NCI-H2227 treated with DMSO at 0.1 percent for 48 hours (cell line): ENCODE results near the gene CSGALNACT2.
"Not testable (repeated sequence)": the region's sequence is repeated elsewhere in the genome, so short reads cannot be mapped to it uniquely, and the experiment has no call there.

Source experiments
- DNase-seq: peaks from one replicate; lab custom pipeline; 2025; lab: John Stamatoyannopoulos, UW

CSGALNACT2 gene

DNA sequence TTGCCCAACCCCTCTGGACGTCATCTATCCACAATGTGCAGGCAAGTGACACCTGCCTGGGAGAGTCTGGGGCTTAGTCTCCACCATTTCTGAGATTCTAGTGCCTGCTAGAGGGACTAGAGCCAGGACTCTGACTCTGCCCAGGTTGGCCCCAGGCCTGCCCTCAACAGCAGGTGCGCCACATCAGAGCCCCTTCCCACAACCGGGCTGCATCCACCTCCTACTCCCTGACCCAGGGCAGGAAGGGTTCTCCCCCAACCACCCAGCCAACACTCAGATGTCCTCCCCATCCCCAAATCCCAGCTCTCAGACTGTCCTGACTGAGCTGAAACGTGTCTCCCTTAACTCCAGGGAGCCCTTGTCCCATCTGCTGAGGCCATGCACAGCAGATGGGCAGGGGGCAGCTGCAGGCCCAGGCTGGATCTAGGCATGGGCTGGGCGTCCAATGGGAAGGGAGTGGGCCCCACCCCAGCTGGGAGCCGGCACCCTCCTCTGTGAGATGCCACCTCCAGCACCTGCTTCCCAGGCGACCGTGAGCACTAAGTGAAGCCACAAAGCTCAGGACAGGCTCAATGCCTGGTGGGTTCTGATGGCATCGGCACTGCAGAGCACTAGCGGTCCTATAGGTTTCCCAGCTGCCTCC lies 79.4 kb downstream of the CSGALNACT2 start:
- DNase-seq, result no peak

DNA sequence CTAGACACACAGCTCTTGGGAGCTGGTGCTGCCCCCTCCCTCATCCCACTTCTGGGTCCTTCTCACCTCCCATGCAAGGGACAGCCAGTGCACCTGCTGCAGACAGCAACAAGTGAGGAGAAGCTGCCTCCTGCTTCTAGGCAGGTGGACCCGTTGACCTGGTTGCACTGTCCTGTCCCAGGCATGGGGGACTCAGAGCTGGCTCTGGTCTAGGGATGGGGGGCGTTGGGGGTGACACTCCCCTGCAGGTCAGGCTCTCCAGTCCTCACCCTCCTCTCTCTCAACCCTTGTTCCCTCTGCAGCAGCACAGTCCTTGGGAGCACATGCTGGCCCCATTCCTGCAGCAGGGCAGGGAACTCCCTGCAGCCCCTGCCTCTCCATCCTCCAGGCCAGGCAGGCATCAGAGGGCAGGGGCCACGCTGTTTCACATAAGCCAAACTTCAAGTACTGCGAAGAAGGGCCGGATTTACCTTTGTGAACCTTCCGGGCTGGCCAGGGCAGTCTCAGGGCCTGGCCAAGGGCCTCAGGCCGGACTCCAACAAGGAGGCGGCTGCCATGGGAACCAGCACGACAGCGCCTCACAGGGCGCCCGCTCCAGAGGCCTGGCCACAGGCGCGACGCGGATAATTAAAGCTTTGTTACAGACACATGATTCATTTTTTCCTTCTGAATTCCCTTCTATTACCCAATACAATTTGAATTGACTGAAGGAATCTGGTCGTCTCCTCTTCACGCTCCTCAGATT lies 80.1 kb downstream of the CSGALNACT2 start:
- DNase-seq, result no peak

DNA sequence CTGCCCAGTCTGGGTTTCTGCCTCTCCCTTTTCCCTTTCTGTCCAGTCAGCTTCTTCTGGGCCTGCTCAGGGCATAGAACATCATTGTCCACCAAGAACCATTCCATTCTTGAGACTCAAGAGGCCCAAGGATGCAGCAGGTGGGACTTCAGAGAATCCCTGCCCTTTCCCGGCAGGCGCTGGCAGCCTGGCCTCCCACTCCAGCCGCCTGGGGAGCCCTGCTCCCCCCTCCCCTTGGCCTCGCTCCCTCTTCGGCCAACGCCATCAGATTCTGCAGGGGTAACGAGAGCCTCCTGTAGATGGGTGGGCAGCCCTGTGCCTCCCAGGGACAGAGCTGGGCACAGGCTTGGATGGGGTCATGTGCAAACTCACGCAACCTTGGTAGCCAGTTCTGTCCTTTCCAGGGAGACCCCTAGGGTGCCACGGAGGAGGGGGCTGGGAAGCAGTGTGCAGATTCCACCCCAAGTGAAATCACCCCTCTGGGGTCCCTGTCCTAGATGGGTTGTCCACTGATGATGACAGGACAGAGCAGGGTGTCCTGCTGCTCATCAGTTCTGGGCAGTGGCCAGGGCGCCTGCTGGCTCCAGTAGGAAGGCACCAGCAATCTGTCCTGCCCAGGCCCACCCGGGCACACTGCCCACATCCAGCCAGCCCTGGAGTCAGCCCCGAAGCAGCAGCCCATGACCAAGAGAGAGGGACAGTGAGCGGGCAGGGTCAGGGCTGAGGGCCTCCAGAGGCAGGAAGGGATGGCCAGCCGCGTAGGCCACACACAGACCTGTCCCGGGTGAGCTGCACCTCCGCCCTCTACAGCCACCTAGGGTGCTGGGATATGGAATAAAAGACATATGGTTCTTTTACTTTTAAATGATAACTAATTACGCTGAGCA lies 80.9 kb downstream of the CSGALNACT2 start:
- DNase-seq, result no peak

DNA sequence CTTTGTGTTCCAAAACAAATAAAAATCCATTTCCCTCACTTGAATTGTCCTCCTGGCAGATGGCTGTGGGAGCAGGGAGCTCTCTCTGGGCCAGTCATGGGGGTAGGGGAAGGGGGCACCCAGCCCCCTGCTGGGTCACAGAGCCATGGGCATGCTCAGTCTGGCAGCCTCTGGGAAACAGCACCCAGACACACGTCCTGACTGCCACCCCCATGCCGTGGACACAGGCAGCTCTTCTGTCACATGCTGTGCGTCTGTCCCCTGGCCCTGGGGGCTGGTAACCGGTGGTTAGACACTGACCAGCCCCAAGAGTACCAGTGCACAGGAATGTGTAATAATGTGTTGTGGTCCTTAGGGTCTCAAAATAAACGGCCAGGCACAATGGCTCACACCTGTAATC lies 81.6 kb downstream of the CSGALNACT2 start:
- no peak for DNase-seq

DNA sequence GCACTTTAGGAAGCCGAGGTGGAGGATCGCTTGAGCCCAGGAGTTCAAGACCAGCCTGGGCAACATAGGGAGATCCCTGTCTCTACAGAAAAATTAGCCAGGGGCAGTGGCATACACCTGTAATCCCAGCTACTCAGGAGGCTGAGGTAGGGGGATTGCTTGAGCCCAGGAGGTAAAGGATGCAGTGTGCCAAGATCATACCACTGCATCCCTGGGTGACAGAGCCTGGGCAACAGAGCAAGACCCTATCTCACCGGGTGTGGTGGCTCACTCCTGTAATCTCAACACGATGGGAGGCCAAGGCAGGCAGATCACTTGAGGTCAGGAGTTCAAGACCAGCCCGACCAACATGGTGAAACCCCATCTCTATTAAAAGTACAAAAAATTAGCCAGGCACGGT lies 82.0 kb downstream of the CSGALNACT2 start:
- not testable (repeated sequence) for DNase-seq

DNA sequence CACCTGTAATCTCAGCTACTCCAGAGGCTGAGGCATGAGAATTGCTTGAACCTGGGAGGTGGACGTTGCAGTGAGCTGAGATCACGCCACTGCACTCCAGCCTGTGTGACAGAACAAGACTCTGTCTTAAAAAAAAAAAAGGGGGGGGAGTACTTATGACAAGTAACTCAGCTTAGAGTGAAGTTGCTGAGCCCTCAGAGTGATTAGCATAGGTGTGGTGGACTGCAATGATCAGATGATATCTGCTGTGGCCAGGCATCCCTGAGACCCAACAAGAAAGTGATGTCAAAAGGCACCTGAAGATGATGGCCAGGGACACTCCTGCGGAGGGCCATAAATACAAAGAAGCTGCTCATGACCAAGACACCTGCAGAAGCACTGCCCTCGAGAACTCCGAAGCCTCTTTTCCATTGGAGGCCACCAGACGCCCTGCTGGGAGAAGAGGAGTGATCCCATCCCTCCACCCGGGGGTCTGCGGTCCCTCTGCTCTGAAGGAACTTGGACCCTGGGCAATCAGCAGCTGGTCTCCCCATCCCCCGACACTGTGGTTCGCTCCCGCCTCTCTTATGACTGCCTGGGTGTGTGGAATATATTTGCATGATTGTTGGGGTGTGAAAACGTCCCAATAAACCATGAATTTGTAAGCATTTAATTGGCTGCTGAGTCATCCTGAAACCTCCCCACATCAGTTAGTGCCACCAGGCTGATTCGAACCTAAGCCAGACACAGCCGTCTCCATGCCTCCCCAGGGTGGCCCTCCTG lies 82.6 kb downstream of the CSGALNACT2 start:
- DNase-seq, result no peak

DNA sequence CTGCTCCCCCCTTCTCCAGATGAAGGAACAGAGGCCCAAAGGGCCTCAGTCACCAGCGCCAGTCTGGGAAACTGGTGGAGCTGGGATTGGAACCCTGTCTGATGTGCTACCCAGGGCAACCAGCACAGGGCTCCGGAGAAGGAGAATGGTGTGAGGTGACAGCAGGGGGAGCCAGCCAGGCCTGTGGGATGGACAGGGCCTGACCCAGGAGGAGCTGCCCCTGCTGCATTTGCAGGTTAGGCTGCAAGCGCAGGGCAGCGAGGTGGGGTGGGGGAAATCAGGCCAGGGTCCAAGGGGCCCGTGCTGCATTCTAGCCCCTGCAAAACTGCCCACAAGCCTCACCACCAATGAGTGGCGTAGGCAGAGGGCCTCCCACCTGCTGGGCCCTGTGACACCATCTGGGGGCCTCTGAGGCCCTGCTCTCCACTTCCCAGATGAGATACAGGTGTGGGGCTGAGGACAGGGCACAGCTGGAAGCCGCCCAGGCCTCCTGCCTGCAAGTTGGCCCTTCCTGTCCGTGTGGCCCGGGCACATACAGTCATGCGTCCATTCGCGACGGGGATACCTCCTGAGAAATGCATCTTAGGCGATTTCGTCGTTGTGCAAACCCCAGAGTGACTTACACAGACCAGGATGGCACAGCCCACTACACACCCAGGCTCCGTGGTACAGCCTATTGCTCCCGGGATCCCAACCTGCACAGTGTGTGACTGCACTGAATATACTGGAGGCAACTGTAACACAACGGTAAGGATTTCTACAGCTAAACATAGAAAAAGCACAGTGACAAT lies 83.4 kb downstream of the CSGALNACT2 start:
- no peak for DNase-seq

DNA sequence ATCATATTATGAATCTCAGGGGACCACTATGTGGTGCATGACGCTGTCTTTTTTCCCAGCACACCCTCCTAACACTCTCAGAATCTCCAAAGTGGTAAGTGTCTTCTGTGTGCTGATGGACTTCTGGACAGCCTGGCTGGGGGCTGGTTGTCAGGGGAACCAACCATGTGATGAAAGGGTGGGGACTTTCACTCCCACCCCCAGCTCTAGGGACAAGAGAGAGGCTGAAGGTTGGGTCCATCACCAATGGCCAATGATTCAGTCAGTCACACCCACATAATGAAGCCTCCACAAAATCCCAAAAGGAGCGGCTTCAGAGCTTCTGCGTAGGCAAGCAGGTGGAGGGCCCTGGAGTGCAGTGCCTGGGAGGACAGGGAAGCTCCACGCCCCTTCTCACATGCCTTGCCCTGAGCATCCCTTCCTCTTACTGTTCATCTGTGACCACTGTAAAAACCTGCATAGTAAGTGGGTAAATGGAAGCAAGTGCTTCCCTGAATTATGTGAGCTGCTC lies 84.0 kb downstream of the CSGALNACT2 start:
- DNase-seq, result no peak

DNA sequence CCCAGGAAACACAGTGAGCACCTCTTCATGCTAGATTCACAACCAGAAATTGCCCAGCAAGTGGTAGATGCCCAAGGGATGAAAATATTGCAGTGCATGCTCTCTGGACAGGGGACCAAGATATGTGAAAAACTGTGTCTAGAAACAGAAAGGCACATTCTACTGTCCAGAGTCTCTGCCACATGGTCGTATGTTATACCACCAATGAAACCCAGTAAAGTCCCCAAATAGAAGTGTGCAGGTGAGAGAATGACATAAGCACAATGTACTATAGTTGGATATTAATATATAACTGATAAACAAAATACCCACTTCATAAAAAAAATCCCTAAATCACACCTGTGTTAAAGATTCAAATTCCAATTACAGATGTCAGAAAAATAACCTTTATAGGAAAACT lies 84.8 kb downstream of the CSGALNACT2 start:
- no peak for DNase-seq

DNA sequence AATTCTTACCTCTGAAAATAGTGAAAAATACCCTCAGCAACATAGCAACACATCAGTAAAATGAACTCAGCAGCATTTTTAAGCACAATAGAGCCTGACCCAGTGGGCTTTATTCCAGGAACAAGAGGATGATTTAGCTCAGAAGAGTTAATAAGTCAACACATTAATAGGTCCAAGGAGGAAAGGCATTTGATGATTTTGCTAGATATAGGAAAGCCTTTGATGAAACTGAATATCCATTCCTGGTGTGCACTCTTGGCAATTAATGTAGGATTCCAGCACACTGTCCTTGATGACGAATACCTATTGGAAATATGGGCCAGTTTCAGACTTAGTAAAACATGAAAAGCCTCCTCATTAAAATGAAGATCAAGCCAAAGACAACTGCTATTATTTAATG lies 86.1 kb downstream of the CSGALNACT2 start:
- DNase-seq, result no peak

DNA sequence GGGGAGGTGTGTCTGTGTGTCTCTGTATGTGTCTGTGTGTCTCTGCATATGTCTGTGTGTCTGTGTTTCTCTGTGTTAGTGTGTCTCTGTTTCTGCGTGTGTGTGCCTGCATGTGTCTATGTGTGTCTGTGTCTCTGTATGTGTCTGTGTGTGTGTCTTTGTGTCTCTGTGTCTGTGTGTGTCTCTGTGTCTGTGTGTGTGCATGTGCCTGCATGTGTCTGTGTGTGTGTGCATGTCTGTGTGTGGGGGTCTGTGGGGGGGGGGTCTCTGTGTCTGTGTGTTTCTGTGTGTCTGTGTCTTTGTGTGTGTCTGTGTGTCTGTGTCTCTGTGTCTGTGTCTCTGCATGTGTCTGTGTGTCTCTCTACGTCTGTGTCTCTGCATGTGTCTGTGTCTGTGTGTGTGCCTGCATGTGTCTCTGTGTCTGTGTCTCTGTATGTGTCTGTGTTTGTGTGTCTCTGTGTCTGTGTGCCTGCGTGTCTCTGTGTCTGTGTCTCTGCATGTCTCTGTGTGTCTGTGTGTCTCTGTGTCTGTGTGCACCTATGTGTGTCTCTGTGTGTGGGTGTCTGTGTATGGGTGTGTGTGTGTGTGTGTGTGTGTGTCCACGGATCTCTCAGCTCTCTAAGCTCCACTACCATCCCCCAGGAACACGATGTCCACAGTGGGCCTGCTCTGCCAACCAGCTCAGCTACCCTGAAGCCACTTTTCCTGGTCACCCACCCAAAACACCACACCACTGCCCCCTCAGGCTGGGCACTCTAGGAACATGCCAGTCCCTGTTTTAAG lies 87.0 kb downstream of the CSGALNACT2 start:
- no peak for DNase-seq

DNA sequence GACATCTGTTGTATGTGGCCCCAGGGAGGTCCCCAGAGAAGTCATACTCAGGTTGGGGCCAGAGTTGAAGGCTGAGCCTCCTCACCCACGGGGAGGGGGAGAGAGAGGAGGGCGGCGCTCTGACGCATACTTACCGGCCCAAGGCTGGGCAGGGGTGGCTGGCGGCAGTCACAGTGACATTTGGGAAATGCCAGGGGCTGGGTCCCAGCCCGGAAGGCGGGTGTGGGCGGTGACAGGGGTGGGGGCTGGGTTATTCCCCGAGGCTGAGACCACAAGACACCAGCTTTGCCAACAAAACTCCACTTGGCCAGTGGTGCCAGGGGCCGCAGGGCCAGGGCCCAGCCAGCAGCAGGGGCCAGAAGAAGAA lies 87.5 kb downstream of the CSGALNACT2 start:
- no peak for DNase-seq

DNA sequence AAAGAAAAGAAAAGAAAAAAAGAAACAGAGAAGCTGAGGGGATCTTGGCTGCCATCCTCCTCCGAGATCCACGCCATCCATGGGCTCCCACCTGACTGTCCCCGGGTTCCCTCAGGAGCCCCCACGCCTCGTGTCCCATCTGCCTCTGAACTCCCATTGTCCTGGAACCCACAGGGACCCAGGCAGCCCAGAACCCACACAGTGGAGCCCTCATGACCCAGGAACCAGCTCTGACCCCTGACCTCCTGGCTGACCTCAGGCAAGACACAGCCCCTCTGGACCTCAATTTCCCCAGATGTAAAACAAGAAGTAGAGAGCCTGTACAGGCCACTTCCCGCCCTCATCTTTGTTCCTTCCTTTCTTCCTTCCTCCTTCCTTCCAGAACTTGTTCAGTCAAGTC lies 88.2 kb downstream of the CSGALNACT2 start:
- no peak for DNase-seq

DNA sequence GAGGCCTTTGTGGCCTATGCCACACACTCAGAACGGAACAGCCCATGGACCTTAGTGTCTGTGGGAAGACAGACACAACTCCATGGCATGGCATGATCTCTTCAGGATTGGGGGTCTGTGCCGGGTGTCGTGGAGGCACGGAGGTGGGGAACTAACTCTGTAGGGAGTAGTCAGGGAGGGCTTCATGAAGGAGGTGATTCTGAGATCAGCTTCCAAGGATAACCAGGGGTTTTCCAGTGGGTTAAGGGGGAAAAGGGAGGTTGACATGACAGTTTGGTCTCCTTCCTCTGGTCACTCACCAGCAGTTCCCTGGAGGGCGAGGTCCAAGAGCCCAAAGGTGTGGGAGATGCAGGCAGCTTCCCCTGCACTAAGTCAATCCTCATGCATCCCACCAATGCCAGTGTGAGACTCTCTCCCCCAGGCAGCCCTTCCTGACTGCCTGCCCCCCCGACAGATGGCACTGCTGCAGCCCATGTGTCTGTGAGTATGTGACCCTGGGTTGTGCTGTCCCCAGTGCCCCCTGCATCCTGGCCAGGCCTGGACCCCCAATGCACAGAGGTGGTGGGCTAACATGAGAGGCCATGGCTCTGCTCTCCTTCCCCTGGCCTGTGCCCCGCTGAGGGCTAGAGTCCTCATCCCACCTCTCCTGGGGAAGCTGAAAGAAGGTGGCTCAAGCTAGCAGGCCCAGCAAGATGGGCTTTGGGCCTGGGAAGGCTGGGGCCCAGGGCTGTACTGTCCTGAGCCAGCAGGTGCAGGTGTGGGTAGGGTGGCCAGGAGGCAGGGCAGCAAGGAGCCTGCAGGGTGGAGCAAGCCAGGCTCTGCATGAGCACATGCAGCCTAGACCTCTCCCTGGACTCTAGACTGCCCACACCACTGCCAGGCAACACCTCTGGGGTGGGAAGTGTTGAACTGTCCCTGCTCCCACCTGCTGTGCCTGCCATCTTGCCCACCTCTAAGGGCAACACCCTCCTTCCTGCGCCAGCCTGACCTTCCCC lies 88.9 kb downstream of the CSGALNACT2 start:
- DNase-seq, result no peak

DNA sequence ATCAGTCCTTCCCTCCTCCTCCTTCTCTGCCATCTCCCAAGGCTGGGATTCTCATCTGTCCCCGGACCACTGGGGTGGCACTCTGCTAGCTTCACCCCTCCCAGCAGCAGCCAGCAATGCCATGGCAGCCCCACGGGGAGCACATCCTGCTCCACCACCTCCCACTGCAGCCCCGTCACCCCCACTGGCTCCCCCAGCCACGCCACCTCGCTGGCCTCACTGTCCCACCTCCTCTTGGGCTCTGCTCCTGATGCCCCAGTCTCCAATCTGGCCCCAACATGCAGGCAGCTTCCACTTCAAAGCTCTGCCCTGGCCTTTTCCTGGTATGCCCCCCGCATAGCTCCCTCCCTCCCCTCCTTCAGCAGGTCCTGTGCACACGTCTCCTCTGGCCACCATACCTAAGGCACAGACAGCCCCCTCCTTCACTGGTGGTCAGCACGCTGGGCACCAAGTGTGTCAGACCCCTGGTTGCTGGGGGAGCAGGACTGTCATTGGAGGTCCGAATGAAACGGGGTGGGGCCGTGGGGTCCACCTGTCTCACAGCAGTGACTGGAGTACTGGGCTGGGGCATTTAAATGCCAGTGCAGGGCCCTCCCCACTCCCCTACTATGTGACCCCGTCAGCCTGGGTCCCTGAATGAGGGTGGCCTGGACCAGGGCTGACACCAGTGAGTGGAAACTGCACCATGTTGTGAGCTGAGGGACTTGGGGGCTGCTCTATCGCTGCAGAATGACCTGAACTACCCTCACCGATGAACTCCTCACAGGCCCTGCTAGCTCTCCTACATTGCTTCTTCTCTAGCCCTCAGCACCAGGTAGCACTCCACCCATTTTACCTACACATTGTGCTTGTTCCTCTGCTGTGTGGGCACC lies 89.9 kb downstream of the CSGALNACT2 start:
- DNase-seq, result no peak

DNA sequence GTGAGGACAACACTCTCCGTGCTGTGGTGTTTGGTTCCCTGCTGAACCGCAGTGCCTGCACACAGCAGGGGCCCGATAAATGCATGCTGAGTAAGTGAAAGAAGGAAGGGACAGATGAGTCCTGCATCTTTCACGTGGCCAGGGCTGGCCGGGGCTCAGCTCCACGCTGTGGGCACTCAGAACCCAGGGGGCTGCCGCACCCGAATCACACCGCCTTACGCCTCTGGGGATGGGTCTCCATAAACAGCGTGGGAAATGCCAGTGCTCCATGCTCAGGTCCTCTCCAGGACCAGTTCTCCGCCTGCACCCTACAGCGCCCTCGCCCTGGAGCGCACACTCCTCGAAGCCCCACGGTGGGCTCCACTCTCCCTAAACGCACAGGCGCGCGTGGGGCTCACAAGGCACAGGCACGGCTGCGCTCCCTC lies 90.5 kb downstream of the CSGALNACT2 start:
- DNase-seq, result no peak

DNA sequence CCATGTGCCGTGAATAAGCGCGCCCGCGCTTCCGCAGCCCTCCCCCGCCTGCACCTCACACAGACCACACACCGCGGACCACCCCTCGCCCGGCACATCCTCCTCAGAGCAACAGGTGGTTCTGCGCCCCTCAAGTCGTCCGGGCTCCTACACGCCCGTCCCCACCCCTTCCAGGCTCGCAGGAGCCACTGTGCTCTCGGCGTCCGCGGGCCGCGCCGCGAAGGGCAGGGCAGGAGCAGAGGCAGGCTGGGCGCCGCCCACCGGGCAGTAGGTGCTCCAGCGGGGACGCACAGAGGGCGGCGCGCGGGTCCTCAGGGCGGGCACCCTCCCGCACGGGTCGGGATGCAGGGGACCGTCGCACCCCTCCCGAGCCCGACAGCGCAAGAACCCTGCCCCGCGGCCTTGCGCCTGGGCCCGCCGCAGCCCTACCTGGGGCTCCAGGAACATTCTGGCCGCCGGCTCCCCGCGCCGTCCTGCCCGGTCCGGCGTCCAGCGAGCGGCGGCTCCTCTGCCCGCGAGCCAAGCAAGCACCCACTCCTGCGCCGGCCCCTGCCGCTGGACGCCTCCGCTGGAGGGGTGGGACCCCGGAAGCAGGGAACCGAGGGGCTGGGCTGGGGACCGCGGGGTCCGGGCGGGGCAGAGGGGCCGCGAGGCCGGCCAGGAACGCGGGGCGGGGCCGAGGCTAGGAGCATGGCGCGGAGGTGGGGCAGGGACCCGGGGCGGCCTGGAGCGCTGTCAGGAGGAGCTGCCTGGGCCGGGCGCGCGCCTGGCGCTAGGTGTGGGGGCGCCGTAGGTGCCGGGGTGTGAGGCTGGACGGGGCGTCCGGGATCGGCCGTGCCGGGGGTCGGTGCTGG lies 91.2 kb downstream of the CSGALNACT2 start:
- DNase-seq, result no peak
